Astrocyte (in vitro differentiated cells and primary cell): Measurements from ENCODE around the gene DTNB. TPM values are rescaled to one million over a fixed set of nuclear protein-coding genes. Genes with fewer than 3 reads are reported as not detected.
A peak's percentile ranks its signal among the peaks of the same experiment; 100 is the strongest.

Experiments used
- DNase-seq: peaks from one replicate; pipeline ENCODE4 v3.0.0-alpha.2; 2010; ENCODE audit warnings: low read depth
- FAIRE-seq: peaks from 2 replicates; lab custom pipeline; 2011; peaks lifted over from hg19 to GRCh38; lab: Jason Lieb, UNC
- H2AFZ ChIP-seq: 2 replicates; pipeline ENCODE4 v1.6.0; 2012; ENCODE audit warnings: low read depth, low read length, inconsistent platforms
- H3K27ac ChIP-seq: 2 replicates; pipeline ENCODE4 v1.5.1; 2011; ENCODE audit warnings: low read depth, low read length, inconsistent platforms
- H3K27me3 ChIP-seq: 2 replicates; pipeline ENCODE4 v1.6.0; 2011; ENCODE audit warnings: low read length, inconsistent platforms; ENCODE audit not compliant: insufficient read depth
- H3K36me3 ChIP-seq: 2 replicates; pipeline ENCODE4 v1.5.1; 2011; ENCODE audit warnings: low read length, inconsistent platforms; ENCODE audit not compliant: insufficient read depth
- H3K4me1 ChIP-seq: 2 replicates; pipeline ENCODE4 v1.5.1; 2011; ENCODE audit warnings: low read length, inconsistent platforms; ENCODE audit not compliant: insufficient read depth
- H3K4me2 ChIP-seq: 2 replicates; pipeline ENCODE4 v1.6.0; 2012; ENCODE audit warnings: low read length, inconsistent platforms
- H3K4me3 ChIP-seq: 2 replicates; pipeline ENCODE4 v1.5.1; 2011; ENCODE audit warnings: low read depth, mild to moderate bottlenecking, low read length, inconsistent platforms; ENCODE audit not compliant: insufficient read depth
- H3K79me2 ChIP-seq: 2 replicates; pipeline ENCODE4 v1.6.0; 2012; ENCODE audit warnings: mild to moderate bottlenecking, low read length, inconsistent platforms; ENCODE audit not compliant: insufficient read depth
- H3K9ac ChIP-seq: 2 replicates; pipeline ENCODE4 v1.6.0; 2012; ENCODE audit warnings: mild to moderate bottlenecking, low read length, inconsistent platforms
- H3K9me3 ChIP-seq: 2 replicates; pipeline ENCODE4 v1.5.1; 2012; ENCODE audit warnings: low read depth, mild to moderate bottlenecking, low read length, inconsistent platforms; ENCODE audit not compliant: insufficient read depth
- H4K20me1 ChIP-seq: 2 replicates; pipeline ENCODE4 v1.6.0; 2012; ENCODE audit warnings: low read length, inconsistent platforms; ENCODE audit not compliant: insufficient read depth
- H3K27ac Mint-ChIP-seq: one replicate; pipeline ENCODE4 v1.8.0; 2021; ENCODE audit warnings: mild to moderate bottlenecking, mixed read lengths; ENCODE audit not compliant: unreplicated experiment
- H3K27me3 Mint-ChIP-seq: one replicate; pipeline ENCODE4 v1.8.0; 2021; ENCODE audit warnings: low read depth, mixed read lengths; ENCODE audit not compliant: unreplicated experiment
- H3K36me3 Mint-ChIP-seq: one replicate; pipeline ENCODE4 v1.8.0; 2021; ENCODE audit warnings: low read depth, mixed read lengths; ENCODE audit not compliant: unreplicated experiment
- H3K4me1 Mint-ChIP-seq: one replicate; pipeline ENCODE4 v1.8.0; 2021; ENCODE audit warnings: low read depth, mixed read lengths; ENCODE audit not compliant: unreplicated experiment
- H3K4me3 Mint-ChIP-seq: one replicate; pipeline ENCODE4 v1.8.0; 2021; ENCODE audit warnings: mild to moderate bottlenecking, moderate library complexity, mixed read lengths; ENCODE audit not compliant: unreplicated experiment
- H3K9me3 Mint-ChIP-seq: one replicate; pipeline ENCODE4 v1.8.0; 2021; ENCODE audit warnings: mild to moderate bottlenecking, mixed read lengths; ENCODE audit not compliant: unreplicated experiment
- CTCF ChIP-seq: IDR thresholded peaks from 2 replicates; pipeline ENCODE4 v1.5.1; 2011; ENCODE audit warnings: low read depth, mild to moderate bottlenecking, inconsistent platforms, low read length, moderate library complexity; ENCODE audit not compliant: insufficient read depth
- EZH2 ChIP-seq: IDR thresholded peaks from 2 replicates; pipeline ENCODE4 v1.6.1; 2012; ENCODE audit warnings: mild to moderate bottlenecking, low read length, inconsistent platforms; ENCODE audit not compliant: insufficient read depth
- total RNA-seq: library from RNA; stranded (reverse); gene quantifications from 2 replicates; pipeline ENCODE4 v1.2.1, GENCODE V29; 2021

Gene DTNB
- total RNA-seq, 1 donor from 2014 or later, result 5.1 TPM

GRCh38 chr2:25373269-25373981 lies 300.0 kb downstream of the DTNB start:
- Mint-ChIP-seq H3K27me3 (peaks cover 43% of the 10 kb centered on the region), H3K9me3 (no peaks in the 10 kb centered on the region), H3K4me1 (peaks cover 8% of the 10 kb centered on the region), H3K27ac (peak overlapping the region; percentile 4), H3K36me3 (no peaks in the 10 kb centered on the region), H3K4me3 (no peak overlapping the region)
- Histone ChIP-seq H3K4me2 (no peak overlapping the region), H3K4me3 (no peak overlapping the region), H3K9me3 (no peaks in the 10 kb centered on the region), H3K36me3 (no peaks in the 10 kb centered on the region), H4K20me1 (no peaks in the 10 kb centered on the region), H3K27me3 (no peaks in the 10 kb centered on the region), H2AFZ (no peak overlapping the region), H3K9ac (no peak overlapping the region), H3K27ac (no peak overlapping the region), H3K79me2 (no peaks in the 10 kb centered on the region), H3K4me1 (peaks cover 16% of the 10 kb centered on the region)
- no peak for DNase-seq
- no peak for FAIRE-seq
- TF ChIP-seq CTCF, result no peak
- TF ChIP-seq EZH2, result no peak

- FAIRE-seq (no peak), DNase-seq (no peak)
- Mint-ChIP-seq H3K27ac (peak overlapping the region; percentile 34), H3K36me3 (no peaks in the 10 kb centered on the region), H3K9me3 (no peaks in the 10 kb centered on the region), H3K4me1 (peaks cover 6% of the 10 kb centered on the region), H3K27me3 (peaks cover 46% of the 10 kb centered on the region), H3K4me3 (no peak overlapping the region)
- Histone ChIP-seq H3K9me3 (no peaks in the 10 kb centered on the region), H3K27ac (no peak overlapping the region), H2AFZ (no peak overlapping the region), H3K79me2 (no peaks in the 10 kb centered on the region), H3K4me3 (no peak overlapping the region), H3K4me2 (no peak overlapping the region), H3K36me3 (no peaks in the 10 kb centered on the region), H3K27me3 (no peaks in the 10 kb centered on the region), H3K9ac (no peak overlapping the region), H3K4me1 (peaks cover 9% of the 10 kb centered on the region), H4K20me1 (no peaks in the 10 kb centered on the region)
- TF ChIP-seq EZH2 (no peak), CTCF (no peak)
Observed at GRCh38 chr2:25372405-25373268, 300.7 kb downstream of the DTNB start.
